GM19438 (cell line): ENCODE measurements around the gene RPGRIP1L.

Source experiments
- ATAC-seq: cut with Tn5 transposase; IDR thresholded peaks from one replicate; pipeline ENCODE4 v1.9.1; 2021; ENCODE audit warnings: low read depth; ENCODE audit not compliant: unreplicated experiment

RPGRIP1L gene

GRCh38 chr16:53561101-53561888, 142.4 kb downstream of the RPGRIP1L start:
- ATAC-seq, result no peak

GRCh38 chr16:53559270-53559951, 144.2 kb downstream of the RPGRIP1L start:
- ATAC-seq, result no peak

- no peak for ATAC-seq
Measured at GRCh38 chr16:53558710-53559109, 144.9 kb downstream of the RPGRIP1L start.

GRCh38 chr16:53556521-53556920, 147.1 kb downstream of the RPGRIP1L start:
- no peak for ATAC-seq

GRCh38 chr16:53549970-53550690, 153.5 kb downstream of the RPGRIP1L start:
- ATAC-seq, result no peak
